ENCODE results near the gene LGALS7.

LGALS7 gene

GRCh38 chr19:38725469-38726283 is 47.6 kb downstream of the LGALS7 start:
- no peak for DNase-seq

DNA sequence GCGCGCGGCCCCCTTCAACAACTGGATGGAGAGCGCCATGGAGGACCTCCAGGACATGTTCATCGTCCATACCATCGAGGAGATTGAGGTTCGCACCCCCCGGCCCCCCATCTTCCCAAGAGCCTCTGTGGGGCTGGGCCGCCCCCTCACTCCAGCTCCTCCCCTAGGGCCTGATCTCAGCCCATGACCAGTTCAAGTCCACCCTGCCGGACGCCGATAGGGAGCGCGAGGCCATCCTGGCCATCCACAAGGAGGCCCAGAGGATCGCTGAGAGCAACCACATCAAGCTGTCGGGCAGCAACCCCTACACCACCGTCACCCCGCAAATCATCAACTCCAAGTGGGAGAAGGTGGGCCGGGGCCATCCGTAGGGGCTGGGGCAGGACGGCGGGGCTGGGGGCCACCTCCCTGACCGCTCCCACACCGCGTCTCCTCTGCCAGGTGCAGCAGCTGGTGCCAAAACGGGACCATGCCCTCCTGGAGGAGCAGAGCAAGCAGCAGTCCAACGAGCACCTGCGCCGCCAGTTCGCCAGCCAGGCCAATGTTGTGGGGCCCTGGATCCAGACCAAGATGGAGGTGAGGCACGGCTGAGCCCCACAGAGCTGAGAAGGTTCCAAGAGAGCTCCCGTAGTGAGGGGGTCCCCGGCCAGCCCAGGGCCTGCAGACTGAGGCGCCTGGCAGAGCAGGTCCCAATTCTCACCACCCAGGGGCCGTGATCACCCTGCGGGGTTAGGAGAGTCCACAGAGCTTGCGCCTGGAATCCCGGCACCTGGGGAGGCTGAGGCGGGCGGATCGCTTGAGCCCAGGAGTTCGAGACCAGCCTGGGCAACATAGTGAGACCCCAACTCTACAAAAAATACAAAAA is 49.1 kb downstream of the LGALS7 start:
- DNase-seq = no peak

DNA sequence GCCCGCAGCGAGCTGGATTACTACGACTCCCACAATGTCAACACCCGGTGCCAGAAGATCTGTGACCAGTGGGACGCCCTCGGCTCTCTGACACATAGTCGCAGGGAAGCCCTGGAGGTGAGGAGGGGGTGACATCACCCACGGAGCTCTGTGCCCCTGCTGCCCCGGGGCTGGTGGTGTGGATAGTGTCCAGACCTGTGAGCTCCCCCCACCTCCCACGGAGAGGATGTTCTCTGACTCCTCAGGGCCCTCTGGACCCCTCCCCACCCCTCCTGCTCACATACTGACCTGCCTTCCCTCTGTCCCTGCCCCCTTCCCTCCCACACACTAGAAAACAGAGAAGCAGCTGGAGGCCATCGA is 49.7 kb downstream of the LGALS7 start:
- DNase-seq = no peak

DNA sequence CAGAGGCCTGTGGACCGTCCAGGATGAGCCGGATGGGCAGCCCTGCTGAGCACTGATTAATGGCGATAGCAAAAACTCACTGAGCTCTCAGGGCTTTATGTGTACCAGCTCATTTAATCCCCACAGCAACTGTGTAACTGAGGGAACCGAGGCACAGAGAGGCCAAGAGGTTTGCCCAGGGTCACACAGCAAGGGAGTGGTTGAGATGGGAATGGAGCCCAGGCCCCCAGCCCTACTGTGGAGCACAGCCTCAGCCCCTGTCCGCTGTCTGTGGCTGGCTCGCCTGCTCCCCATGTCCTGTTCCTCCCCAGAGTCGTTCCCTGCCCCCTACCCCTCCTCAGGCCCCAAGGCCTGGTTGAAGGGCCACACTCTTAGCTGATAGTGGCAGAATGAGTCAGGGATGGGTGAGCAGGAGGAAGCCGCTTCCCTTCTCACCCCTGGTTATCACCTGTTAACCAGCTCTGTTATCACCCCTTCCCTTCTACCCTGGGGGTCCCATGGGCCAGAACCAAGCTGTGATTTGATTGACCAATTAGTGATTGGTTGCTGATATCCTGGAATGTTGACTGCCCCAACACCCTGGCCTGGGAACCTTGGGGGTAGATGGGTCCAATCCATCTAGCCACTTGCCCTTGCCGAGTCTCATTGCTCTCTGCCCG is 50.2 kb downstream of the LGALS7 start:
- DNase-seq = no peak

DNA sequence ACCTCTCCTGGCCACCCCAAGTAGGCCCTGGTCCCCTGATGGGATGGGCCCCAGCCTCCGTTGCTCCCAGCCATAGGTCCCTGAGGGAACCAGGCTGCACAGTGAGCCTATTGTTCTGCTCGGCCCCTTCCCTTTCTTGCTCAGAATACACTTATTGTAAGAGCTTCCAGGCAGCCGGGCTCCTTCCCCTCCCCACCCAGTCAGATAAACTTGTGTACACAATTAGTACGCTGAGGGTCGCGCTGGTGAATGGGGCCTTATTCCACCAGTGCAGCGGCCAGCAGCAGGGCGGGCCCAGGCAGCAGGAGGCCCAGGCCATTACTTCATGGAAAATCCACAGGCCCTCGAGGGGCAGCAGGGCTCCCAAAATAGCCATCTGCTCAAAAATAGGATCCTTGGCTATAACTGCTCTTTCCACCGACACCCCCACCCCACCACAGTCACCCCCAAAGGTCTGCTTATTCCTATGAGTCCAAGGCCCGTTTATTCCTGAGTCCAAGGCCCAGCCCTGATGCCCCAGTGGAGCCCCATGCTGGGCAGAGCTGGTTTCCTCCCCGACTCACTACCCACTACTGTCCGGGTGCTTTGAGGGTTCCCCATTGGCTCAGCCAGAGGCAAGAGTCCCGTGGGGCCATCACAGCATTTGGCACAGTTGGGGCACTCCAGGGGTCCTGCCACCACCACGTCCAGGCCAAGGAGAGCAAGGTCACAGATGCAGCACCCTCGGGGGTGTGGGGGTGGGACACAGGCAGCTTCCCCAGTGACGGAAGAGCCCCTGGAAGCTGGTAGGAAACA is 51.1 kb downstream of the LGALS7 start:
- DNase-seq = no peak

DNA sequence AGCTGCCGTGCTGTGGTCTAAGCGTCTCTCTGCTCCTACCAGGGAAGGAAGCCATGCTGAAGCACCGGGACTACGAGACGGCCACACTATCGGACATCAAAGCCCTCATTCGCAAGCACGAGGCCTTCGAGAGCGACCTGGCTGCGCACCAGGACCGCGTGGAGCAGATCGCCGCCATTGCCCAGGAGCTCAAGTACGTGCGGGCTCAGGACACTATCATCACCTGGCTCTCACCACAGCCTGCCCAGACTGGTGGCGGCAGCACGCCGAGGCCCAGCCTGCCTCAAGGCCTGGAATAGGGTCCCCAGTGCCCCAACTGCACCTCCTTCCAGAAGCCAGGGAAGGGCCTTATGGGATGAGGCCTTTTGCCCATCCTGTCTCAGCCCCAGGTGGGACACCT is 51.8 kb downstream of the LGALS7 start:
- DNase-seq = no peak

All from NCI-H1105 (cell line).